Brain microvascular endothelial cell (primary cell): ENCODE results near the gene CAPG.

Experiments
- DNase-seq: peaks from one replicate; pipeline ENCODE4 v3.0.0-alpha.2; 2020
- H3K27ac ChIP-seq: fragments of 250-450 bp; sonication (Bioruptor Pico); 2 replicates; pipeline ENCODE4 v1.5.1; 2020; ENCODE audit warnings: mild to moderate bottlenecking, moderate library complexity
- H3K27me3 ChIP-seq: fragments of 250-450 bp; sonication (Bioruptor Pico); replicated peaks from 2 replicates; pipeline ENCODE4 v1.5.1; 2020; ENCODE audit warnings: mild to moderate bottlenecking
- H3K36me3 ChIP-seq: fragments of 250-450 bp; sonication (Bioruptor Pico); replicated peaks from 2 replicates; pipeline ENCODE4 v1.5.1; 2020; ENCODE audit warnings: mild to moderate bottlenecking
- H3K4me3 ChIP-seq: 2 replicates; pipeline ENCODE4 v1.5.1; 2011; ENCODE audit warnings: low read depth, mild to moderate bottlenecking, control low read depth, low read length, moderate library complexity
- CTCF ChIP-seq: IDR thresholded peaks from 2 replicates; pipeline ENCODE4 v1.5.1; 2011; ENCODE audit warnings: low read depth, mild to moderate bottlenecking, moderate library complexity, low read length, control low read depth, inconsistent platforms; ENCODE audit errors: missing control alignments
- in situ Hi-C: cut with HindIII; loops from 2 replicates; pipeline ENCODE4 v1.10.0; 2017; ENCODE audit warnings: low sequenced_read_pairs, low pct_ligation_motif_present

CAPG gene

DNA sequence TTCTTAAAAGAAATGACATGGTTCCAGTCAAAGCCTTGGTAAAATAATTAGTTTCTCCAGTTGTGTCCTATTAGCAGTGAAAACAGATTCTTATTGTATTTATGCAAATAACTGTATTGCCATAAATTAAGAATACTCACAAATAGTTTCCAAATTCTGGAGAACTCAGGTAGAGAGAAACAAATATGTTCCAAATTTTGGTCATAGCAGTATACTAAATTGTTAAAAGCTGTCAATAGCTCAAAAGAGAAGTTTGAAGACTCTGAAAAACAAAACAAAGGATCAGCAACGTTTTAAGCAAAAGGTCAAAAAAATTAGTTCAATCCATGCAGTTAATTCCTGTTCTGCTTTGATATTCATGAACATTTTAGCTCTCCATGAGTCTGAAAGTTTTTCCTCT is 30.1 kb downstream of the CAPG start:
- no peak for TF ChIP-seq CTCF
- Histone ChIP-seq H3K27me3 (no peaks in the 10 kb centered on the region), H3K4me3 (no peak overlapping the region), H3K36me3 (peaks cover 23% of the 10 kb centered on the region), H3K27ac (no peak overlapping the region)
- no peak for DNase-seq
- in situ Hi-C loops: no loop called here

GRCh38 chr2:85378257-85378656 is 31.9 kb downstream of the CAPG start:
- H3K36me3 ChIP-seq: peaks cover 19% of the 10 kb centered on the region
- in situ Hi-C loops: no loop called here
- no peak overlapping the region for H3K27ac ChIP-seq
- no peak overlapping the region for H3K4me3 ChIP-seq
- no peak for TF ChIP-seq CTCF
- DNase-seq: no peak
- no peaks in the 10 kb centered on the region for H3K27me3 ChIP-seq

DNA sequence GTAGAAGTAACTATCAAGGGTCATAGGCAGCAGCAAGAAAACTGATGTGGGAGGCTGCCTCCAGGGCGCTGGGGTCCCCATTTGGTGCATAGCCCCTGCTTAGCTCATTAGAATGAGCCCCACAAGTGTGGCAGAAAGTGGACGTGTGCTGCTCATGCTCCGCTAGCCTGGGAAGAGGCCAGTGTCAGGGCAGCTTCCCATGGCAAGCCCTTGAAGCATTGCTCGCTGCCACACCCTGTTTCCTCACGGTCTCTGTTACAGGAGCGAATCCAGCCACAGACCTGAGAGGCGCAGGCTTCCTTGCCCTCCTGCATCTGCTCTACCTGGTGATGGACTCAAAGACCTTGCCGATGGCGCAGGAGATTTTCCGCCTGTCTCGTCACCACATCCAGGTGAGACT is 33.1 kb downstream of the CAPG start:
- peaks cover 19% of the 10 kb centered on the region for H3K36me3 ChIP-seq
- no peaks in the 10 kb centered on the region for H3K27me3 ChIP-seq
- in situ Hi-C loops: no loop called here
- no peak for TF ChIP-seq CTCF
- H3K27ac ChIP-seq: no peak overlapping the region
- no peak for DNase-seq
- H3K4me3 ChIP-seq: no peak overlapping the region

DNA sequence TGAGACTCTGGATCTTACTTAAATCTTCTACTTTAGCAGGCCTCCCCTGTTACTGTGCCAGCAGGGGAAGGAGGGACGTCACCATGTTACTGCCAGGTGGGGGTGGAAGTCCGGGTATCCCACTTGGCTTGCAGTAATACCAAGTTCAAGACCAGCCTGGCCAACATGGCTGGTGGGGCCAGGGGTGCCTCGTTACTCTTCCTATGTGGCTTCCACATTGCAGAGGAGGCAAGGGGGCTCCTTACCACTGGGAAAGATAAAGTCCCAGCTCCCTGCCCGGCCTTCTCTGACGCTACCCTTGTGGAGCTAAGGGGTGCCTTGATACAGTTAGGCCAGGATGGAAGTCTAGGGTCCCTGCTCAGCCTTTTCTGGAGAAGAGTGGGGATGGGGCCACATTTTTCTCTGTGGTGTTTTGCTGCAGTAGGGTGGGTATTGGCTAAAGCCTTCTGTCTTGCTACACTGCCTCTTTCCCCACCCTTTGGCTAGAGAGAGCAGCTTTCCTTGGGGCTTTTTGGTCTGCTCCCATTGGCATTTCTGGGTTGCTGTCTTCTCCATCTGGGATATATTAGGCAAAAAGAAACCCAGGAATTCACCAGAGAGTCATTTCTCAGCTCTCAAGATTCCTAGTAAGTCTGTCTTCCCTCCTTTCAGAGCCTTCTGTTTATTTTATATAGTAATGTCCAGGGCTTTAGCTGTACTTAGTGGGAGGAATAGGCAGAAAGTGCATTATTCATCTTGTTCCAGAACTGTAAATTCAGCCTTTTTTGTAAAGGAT is 33.7 kb downstream of the CAPG start:
- DNase-seq: no peak
- no peak for TF ChIP-seq CTCF
- Histone ChIP-seq H3K27ac (no peak overlapping the region), H3K36me3 (peaks cover 19% of the 10 kb centered on the region), H3K27me3 (no peaks in the 10 kb centered on the region), H3K4me3 (no peak overlapping the region)
- in situ Hi-C loops: no loop called here

- no peaks in the 10 kb centered on the region for H3K27me3 ChIP-seq
- in situ Hi-C loops: no loop called here
- H3K4me3 ChIP-seq: no peak overlapping the region
- no peaks in the 10 kb centered on the region for H3K36me3 ChIP-seq
- DNase-seq: no peak
- H3K27ac ChIP-seq: no peak overlapping the region
- no peak for TF ChIP-seq CTCF
Measured at GRCh38 chr2:85371045-85371444, 39.1 kb downstream of the CAPG start.

DNA sequence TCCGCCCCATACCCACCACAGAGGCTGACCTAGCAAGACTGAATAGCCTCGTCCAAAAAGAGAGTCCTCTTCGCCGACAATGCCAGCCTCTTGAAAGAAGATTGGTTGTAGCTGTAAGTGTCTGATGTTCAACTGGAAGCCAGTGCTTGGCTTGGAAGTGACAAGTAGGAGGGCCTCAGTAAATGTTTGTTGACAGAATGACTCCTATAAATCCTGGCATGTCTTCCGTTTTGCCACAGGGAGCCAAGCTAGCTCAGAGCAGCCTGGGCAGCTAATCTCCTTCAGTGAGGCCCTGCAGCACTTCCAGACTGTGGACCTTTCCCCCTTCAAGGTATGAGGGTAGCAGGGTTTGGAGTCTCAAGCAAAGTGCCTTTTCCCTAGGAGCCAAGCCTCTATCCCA is 40.7 kb downstream of the CAPG start:
- in situ Hi-C loops: no loop called here
- Histone ChIP-seq H3K36me3 (no peaks in the 10 kb centered on the region), H3K27me3 (no peaks in the 10 kb centered on the region), H3K4me3 (no peak overlapping the region), H3K27ac (no peak overlapping the region)
- no peak for DNase-seq
- TF ChIP-seq CTCF: no peak
